ENCODE results near the gene TMBIM1. TPM values are rescaled to one million over a fixed set of nuclear protein-coding genes. Genes with fewer than 3 reads are reported as not detected.

TMBIM1 gene
- polyA plus RNA-seq, 2 donors, result 196 to 231 TPM

DNA sequence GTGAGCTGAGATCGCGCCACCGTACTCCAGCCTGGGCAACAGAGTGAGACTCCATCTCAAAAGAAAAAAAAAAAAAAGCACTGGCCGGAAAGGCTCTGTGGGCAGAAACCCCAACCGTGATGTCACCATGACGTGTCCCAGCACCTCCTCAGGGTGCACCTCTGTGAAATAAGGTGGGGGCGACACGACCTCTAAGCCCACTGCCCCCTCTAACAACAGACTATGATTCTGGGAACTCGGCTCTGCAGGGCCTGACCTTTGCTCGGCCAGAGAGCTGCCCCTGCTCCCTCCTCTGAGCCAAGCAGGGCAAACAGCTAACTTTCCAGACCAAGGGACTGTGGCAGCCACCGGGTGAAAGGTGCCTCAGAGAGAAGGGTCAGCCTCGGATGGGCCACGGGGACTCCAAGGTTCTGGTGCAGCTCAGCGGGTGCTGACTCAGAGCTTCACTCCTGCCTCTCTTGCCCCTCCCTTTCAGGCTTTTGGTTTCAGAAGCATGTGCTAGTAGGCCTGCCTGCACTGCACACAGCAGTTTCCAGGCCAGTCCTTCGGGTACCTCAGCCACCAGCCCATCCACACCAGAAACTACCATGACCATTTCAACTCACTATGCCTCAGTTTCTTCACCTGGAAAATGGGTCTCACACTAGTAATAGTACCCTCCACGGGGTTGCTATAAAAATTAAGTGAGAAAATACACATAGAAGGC lies 8.0 kb downstream of the TMBIM1 start:
- peaks cover 23 to 49% of the 10 kb centered on the region in 2 donors for H3K4me1 ChIP-seq (ENCODE audit: control insufficient read depth in 2 of 2, insufficient read depth in 2 of 2, low read length in 1 of 2)

DNA sequence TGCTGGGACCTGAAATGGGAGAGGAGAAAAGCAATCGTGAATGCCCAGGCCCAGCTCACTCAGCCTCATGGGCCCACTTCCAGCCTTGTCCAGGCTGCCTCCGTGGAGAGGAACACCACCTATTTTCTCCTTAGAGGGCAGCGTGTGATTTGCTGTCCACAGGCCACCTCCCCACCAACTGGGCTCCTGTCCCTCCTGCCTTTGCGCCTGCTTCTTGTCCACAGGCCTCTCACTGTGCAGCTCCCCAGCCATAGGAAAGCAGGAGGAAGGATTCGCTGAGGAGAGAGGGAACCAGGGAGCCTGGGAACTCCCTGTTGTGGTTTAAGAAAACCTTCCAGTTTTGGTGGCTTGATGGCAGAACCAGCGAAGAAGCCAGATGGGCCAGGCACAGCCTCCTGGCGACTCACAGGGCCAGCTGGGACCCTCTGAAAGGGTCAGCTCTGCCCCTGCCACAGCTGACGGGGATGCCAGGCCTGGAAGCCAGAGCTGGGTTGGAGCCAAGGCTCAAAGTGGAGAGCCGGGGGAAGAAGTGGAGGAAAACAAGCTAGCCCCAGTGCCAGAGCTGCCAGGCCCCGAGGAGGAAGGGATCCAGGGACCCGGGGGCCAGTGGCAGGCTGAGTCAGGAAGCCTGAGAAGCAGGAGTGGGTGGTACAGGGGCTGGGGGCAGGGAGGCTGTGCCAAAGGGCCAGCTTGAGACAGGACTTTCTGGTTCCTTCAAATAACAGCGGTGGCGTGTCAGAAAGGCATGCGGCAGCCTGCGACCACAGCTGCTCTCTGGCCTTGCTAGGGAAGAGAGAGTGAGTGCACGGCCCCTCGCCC lies 9.9 kb downstream of the TMBIM1 start:
- Histone ChIP-seq H3K9me3 (ENCODE audit: control insufficient read depth in 2 of 2, insufficient read depth in 1 of 2, low read depth in 1 of 2, low read length in 1 of 2) (no peaks in the 10 kb centered on the region), H3K27ac (ENCODE audit: low read depth in 2 of 2, low read length in 1 of 2) (peak overlapping the region; percentile 96 to 98), H3K27me3 (ENCODE audit: control insufficient read depth in 1 of 2, insufficient read depth in 2 of 2, low read length in 2 of 2) (no peaks in the 10 kb centered on the region), H3K4me1 (ENCODE audit: control insufficient read depth in 2 of 2, insufficient read depth in 2 of 2, low read length in 1 of 2) (peaks cover 21 to 63% of the 10 kb centered on the region in 2 donors), H3K36me3 (ENCODE audit: control insufficient read depth in 2 of 2, insufficient read depth in 2 of 2, low read length in 1 of 2) (peaks cover 21 to 45% of the 10 kb centered on the region in 2 donors), H3K4me3 (ENCODE audit: low read depth in 1 of 2, low read length in 2 of 2) (peak overlapping the region; percentile 17 to 27)
- 42 to 44% methylated on average over 16 to 17 of the region's 17 CpGs for WGBS, 2 donors

More for the DNA sequence above, 8.0 kb downstream of the TMBIM1 start:
- Histone ChIP-seq H3K9me3 (ENCODE audit: control insufficient read depth in 2 of 2, insufficient read depth in 1 of 2, low read depth in 1 of 2, low read length in 1 of 2) (no peaks in the 10 kb centered on the region), H3K27ac (ENCODE audit: low read depth in 2 of 2, low read length in 1 of 2) (peak overlapping the region; percentile 92 to 98), H3K36me3 (ENCODE audit: control insufficient read depth in 2 of 2, insufficient read depth in 2 of 2, low read length in 1 of 2) (peaks cover 21 to 27% of the 10 kb centered on the region in 2 donors), H3K4me3 (ENCODE audit: low read depth in 1 of 2, low read length in 2 of 2) (peak overlapping the region; percentile 32 to 38), H3K27me3 (ENCODE audit: control insufficient read depth in 1 of 2, insufficient read depth in 2 of 2, low read length in 2 of 2) (no peaks in the 10 kb centered on the region)
- WGBS, 2 donors, result 39% methylated on average over 14 to 16 of the region's 16 CpGs

DNA sequence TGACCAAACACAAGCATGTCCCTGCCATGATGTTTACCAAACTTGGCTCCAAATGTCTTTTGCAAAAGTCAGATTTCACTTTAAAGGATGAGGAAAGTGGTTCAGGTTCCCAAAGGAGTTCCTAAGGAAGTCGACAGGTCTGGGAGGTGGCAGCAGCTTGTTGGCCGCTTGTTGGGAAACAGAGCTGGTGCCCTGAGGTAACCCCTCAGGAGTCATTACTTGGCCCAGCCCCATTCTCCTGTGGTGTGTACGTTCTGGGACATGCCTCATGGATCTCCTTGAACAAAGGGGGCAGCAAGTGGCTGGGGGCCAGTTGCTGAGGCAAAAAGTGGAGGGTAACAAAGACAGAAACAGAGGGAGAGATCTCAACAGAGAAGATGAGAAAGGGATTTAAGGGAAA lies 10.9 kb downstream of the TMBIM1 start:
- peaks cover 27 to 55% of the 10 kb centered on the region in 2 donors for H3K36me3 ChIP-seq (ENCODE audit: control insufficient read depth in 2 of 2, insufficient read depth in 2 of 2, low read length in 1 of 2)
- H3K27ac ChIP-seq (ENCODE audit: low read depth in 2 of 2, low read length in 1 of 2), result peak overlapping the region; percentile 96 to 98
- no peaks in the 10 kb centered on the region for H3K9me3 ChIP-seq (ENCODE audit: control insufficient read depth in 2 of 2, insufficient read depth in 1 of 2, low read depth in 1 of 2, low read length in 1 of 2)
- H3K4me3 ChIP-seq (ENCODE audit: low read depth in 1 of 2, low read length in 2 of 2), result no peak overlapping the region
- WGBS, 2 donors, result 42 to 54% methylated on average over 3 of the region's 3 CpGs
- H3K27me3 ChIP-seq (ENCODE audit: control insufficient read depth in 1 of 2, insufficient read depth in 2 of 2, low read length in 2 of 2), result no peaks in the 10 kb centered on the region
- peaks cover 21 to 60% of the 10 kb centered on the region in 2 donors for H3K4me1 ChIP-seq (ENCODE audit: control insufficient read depth in 2 of 2, insufficient read depth in 2 of 2, low read length in 1 of 2)

DNA sequence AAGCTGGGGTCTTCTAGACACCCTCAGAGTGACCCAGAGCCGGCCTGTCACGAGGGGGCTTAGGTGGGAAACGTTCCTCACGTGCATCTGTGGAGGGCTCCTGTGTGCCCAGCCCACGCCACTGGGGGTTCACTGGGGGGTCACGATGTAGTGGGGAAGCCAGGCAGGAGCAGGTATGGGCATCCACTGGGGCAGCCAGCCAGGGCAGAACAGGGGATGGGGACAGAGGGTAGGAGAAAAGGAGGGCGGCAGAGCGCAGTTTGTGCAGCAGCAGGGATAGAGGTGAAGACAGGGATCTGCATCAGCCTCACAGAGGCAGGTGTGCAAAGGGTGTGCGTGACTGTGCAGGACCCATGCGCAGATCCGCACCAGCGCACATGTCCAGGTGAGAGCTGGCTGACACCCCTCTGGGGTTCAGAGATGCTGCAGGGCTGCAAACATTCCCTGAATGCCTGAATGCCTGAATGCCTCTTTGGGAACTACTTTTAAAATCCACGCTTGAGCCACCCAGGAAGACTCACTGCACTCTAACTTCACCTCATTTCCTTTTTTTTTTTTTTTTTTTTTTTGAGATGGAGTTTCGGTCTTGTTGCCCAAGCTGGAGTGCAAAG lies 11.9 kb downstream of the TMBIM1 start:
- peaks cover 35 to 63% of the 10 kb centered on the region in 2 donors for H3K36me3 ChIP-seq (ENCODE audit: control insufficient read depth in 2 of 2, insufficient read depth in 2 of 2, low read length in 1 of 2)
- no peaks in the 10 kb centered on the region for H3K27me3 ChIP-seq (ENCODE audit: control insufficient read depth in 1 of 2, insufficient read depth in 2 of 2, low read length in 2 of 2)
- WGBS, 2 donors, result 93 to 94% methylated on average over 14 of the region's 14 CpGs
- peaks cover 17 to 49% of the 10 kb centered on the region in 2 donors for H3K4me1 ChIP-seq (ENCODE audit: control insufficient read depth in 2 of 2, insufficient read depth in 2 of 2, low read length in 1 of 2)
- H3K9me3 ChIP-seq (ENCODE audit: control insufficient read depth in 2 of 2, insufficient read depth in 1 of 2, low read depth in 1 of 2, low read length in 1 of 2), result no peaks in the 10 kb centered on the region
- H3K27ac ChIP-seq (ENCODE audit: low read depth in 2 of 2, low read length in 1 of 2), result no peak overlapping the region
- no peak overlapping the region for H3K4me3 ChIP-seq (ENCODE audit: low read depth in 1 of 2, low read length in 2 of 2)

- H3K27me3 ChIP-seq (ENCODE audit: control insufficient read depth in 1 of 2, insufficient read depth in 2 of 2, low read length in 2 of 2), result no peaks in the 10 kb centered on the region
- peak overlapping the region; percentile 43 to 78 for H3K27ac ChIP-seq (ENCODE audit: low read depth in 2 of 2, low read length in 1 of 2)
- 75 to 80% methylated on average over 16 of the region's 16 CpGs for WGBS, 2 donors
- H3K9me3 ChIP-seq (ENCODE audit: control insufficient read depth in 2 of 2, insufficient read depth in 1 of 2, low read depth in 1 of 2, low read length in 1 of 2), result no peaks in the 10 kb centered on the region
- no peak overlapping the region for H3K4me3 ChIP-seq (ENCODE audit: low read depth in 1 of 2, low read length in 2 of 2)
- peaks cover 12 to 40% of the 10 kb centered on the region in 2 donors for H3K4me1 ChIP-seq (ENCODE audit: control insufficient read depth in 2 of 2, insufficient read depth in 2 of 2, low read length in 1 of 2)
- H3K36me3 ChIP-seq (ENCODE audit: control insufficient read depth in 2 of 2, insufficient read depth in 2 of 2, low read length in 1 of 2), result peaks cover 41 to 79% of the 10 kb centered on the region in 2 donors
These were observed 13.6 kb downstream of the TMBIM1 start for GRCh38 chr2:218278531-218279360.

GRCh38 chr2:218277921-218278320 lies 14.4 kb downstream of the TMBIM1 start:
- peaks cover 9 to 36% of the 10 kb centered on the region in 2 donors for H3K4me1 ChIP-seq (ENCODE audit: control insufficient read depth in 2 of 2, insufficient read depth in 2 of 2, low read length in 1 of 2)
- no peaks in the 10 kb centered on the region for H3K27me3 ChIP-seq (ENCODE audit: control insufficient read depth in 1 of 2, insufficient read depth in 2 of 2, low read length in 2 of 2)
- H3K4me3 ChIP-seq (ENCODE audit: low read depth in 1 of 2, low read length in 2 of 2), result no peak overlapping the region
- H3K27ac ChIP-seq (ENCODE audit: low read depth in 2 of 2, low read length in 1 of 2), result peak overlapping the region in 1 of 2 donors; percentile 78
- H3K9me3 ChIP-seq (ENCODE audit: control insufficient read depth in 2 of 2, insufficient read depth in 1 of 2, low read depth in 1 of 2, low read length in 1 of 2), result no peaks in the 10 kb centered on the region
- WGBS, 2 donors, result 53 to 57% methylated on average over 7 of the region's 7 CpGs
- H3K36me3 ChIP-seq (ENCODE audit: control insufficient read depth in 2 of 2, insufficient read depth in 2 of 2, low read length in 1 of 2), result peaks cover 41 to 83% of the 10 kb centered on the region in 2 donors

DNA sequence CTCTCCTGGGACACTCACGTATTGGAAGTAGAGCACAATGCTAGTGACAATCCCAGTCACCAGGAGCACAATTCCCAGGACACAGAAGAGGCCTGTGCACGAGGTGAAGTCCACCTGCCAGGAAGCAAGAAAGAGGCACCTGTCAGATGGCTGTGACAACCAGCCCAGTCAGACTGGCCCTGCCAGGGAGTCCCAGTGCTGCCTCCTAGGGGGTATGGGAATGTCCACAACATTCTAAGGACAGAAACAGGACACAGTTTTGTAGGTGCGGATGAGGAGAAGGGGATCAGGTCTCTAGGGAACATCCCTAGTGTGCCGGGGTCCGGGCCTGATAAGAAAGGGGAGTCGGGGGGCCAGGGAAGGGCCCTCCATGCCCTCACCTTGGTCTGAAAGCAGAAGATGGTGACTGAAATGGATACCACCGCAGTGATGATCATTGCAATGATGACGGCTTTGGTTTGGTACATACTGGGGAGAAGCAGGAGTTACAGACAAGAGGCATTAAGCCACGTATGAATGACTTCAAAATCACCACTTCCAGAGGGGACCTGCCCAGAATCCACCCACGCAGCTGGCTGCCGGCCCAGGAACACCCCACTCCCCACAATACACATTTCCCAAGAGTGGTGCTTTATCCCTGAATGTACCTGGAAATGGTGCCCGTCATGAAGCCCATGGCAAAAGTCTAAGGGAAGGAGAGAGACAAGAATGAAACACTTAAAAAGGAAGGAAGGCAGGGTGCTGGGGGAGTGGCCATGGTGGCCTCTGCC lies 15.1 kb downstream of the TMBIM1 start:
- Histone ChIP-seq H3K4me3 (ENCODE audit: low read depth in 1 of 2, low read length in 2 of 2) (no peak overlapping the region), H3K27me3 (ENCODE audit: control insufficient read depth in 1 of 2, insufficient read depth in 2 of 2, low read length in 2 of 2) (no peaks in the 10 kb centered on the region), H3K27ac (ENCODE audit: low read depth in 2 of 2, low read length in 1 of 2) (peak overlapping the region; percentile 12 to 78), H3K4me1 (ENCODE audit: control insufficient read depth in 2 of 2, insufficient read depth in 2 of 2, low read length in 1 of 2) (peaks cover 2 to 32% of the 10 kb centered on the region in 2 donors), H3K9me3 (ENCODE audit: control insufficient read depth in 2 of 2, insufficient read depth in 1 of 2, low read depth in 1 of 2, low read length in 1 of 2) (no peaks in the 10 kb centered on the region), H3K36me3 (ENCODE audit: control insufficient read depth in 2 of 2, insufficient read depth in 2 of 2, low read length in 1 of 2) (peaks cover 41 to 79% of the 10 kb centered on the region in 2 donors)
- WGBS, 2 donors, result 73 to 81% methylated on average over 12 of the region's 12 CpGs

- Histone ChIP-seq H3K36me3 (ENCODE audit: control insufficient read depth in 2 of 2, insufficient read depth in 2 of 2, low read length in 1 of 2) (peaks cover 33 to 70% of the 10 kb centered on the region in 2 donors), H3K27ac (ENCODE audit: low read depth in 2 of 2, low read length in 1 of 2) (peak overlapping the region; percentile 24 to 30), H3K9me3 (ENCODE audit: control insufficient read depth in 2 of 2, insufficient read depth in 1 of 2, low read depth in 1 of 2, low read length in 1 of 2) (no peaks in the 10 kb centered on the region), H3K4me1 (ENCODE audit: control insufficient read depth in 2 of 2, insufficient read depth in 2 of 2, low read length in 1 of 2) (peaks cover 4 to 30% of the 10 kb centered on the region in 2 donors), H3K4me3 (ENCODE audit: low read depth in 1 of 2, low read length in 2 of 2) (no peak overlapping the region), H3K27me3 (ENCODE audit: control insufficient read depth in 1 of 2, insufficient read depth in 2 of 2, low read length in 2 of 2) (no peaks in the 10 kb centered on the region)
- WGBS, 2 donors, result 79 to 89% methylated on average over 9 of the region's 9 CpGs
These were observed 16.8 kb downstream of the TMBIM1 start for GRCh38 chr2:218275371-218276072.
